Iris pigment epithelial cell (primary cell): ENCODE measurements around the gene PRPF18.

Experiments used
- DNase-seq: peaks from one replicate; pipeline ENCODE4 v3.0.0-alpha.2; 2011; ENCODE audit warnings: low read depth

Gene PRPF18

DNA sequence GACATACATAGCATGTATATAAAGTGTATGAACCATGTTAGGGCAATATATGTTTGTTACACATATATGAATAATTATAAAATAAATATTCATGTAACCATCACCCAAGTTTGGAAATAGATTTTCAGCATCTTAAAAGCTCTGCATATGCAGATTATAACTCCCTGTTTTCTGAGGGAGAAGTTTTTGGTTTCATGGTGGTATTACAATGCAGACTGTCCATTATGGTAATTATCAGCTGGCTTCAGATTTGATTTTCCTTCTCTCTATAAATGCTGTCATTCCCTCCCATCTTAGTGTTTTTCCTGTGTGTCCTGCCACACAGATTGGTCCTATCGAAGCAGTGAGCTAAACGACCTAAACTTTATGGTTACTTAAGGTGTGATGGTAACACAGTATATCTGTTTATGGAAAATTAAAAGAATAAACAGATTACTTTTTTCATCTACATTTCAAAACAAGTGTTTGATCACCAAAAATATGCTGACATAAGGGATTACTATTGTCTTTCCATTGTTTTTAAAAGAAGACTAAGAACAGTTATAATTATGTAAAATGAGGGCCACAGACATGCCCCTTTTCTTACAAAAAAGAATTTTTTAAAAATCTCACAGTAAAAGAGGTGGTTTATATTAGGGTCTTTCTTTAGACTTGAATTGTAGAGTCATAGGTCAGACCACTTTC lies 17.7 kb downstream of the PRPF18 start:
- DNase-seq, result no peak

DNA sequence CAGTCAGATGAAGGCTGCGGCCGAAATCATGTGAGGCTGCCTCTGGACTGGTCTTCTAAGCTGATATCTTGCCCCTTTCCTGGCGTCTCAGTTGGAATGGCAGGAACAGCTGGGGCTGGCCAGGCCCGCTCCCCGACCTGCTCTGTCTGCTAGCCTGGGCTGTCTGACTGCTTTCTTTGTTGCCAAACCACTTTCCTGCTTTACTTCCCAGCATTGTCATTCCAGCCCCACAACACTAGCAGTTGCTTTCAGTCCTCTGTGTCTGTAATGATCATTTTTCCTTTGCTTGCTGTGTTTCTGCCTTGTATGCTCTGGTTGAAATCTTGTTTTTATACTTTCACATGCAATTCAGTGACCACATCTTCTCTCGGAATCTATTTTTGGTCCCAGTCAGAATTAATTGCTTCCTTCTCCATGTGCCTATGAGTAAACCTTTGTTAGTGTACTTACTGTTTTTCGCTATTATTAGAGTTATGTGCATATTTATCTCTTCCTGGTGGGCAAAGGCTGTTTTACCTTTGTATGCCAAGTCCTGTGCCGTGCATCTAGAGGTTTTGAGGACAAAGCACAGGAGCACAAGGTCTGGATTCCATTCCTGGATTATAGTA lies 21.6 kb downstream of the PRPF18 start:
- DNase-seq, result no peak

DNA sequence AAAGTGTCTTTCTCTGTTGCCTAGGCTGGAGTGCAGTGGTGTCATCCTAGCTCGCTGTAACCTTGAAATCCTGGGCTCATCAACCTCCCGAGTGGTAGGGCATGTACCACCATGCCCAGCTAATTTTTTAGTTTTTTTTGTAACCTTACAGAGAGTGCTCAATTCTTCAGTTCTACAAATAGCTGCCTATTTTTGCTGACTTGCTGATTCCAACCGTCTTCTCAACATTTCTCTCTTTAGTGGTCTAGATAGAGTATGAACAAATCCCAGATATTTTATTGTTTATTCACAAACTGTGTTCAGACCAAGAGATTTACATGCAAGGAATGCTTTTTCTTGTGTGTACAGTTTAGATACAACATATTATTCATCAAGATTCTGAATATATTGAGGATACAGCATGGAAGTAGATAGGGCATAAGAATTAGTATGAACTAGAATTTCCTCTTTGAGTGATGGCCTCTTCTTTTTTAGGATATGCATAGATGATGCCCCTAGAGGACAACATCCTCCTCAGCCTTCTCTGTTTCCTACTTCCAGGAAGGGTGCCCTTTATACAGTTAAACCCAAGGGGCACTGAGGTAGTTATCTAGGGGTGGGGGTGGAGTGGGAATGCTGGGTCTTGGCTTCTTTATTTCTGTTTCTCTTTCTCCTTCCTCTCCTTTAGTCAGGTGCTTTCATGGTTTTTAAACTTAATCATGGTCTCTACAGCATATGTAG lies 26.0 kb downstream of the PRPF18 start:
- DNase-seq, result no peak

DNA sequence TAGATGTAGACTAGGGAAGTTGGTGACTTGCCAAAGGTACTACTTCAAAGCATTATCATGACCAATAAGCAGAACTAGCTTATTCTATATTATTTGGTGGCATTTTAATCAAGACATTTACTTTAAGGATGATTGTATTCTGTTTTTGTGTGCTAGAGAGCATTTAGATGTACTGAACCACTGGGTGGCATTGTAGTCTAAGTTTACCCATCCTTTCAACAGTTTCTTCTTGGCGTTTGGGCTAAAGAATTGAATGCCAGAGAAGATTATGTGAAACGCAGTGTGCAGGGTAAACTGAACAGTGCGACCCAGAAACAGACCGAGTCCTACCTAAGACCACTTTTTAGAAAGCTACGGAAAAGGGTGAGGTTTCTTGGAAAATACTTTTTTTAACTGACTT lies 26.8 kb downstream of the PRPF18 start:
- DNase-seq, result peak; percentile 55

DNA sequence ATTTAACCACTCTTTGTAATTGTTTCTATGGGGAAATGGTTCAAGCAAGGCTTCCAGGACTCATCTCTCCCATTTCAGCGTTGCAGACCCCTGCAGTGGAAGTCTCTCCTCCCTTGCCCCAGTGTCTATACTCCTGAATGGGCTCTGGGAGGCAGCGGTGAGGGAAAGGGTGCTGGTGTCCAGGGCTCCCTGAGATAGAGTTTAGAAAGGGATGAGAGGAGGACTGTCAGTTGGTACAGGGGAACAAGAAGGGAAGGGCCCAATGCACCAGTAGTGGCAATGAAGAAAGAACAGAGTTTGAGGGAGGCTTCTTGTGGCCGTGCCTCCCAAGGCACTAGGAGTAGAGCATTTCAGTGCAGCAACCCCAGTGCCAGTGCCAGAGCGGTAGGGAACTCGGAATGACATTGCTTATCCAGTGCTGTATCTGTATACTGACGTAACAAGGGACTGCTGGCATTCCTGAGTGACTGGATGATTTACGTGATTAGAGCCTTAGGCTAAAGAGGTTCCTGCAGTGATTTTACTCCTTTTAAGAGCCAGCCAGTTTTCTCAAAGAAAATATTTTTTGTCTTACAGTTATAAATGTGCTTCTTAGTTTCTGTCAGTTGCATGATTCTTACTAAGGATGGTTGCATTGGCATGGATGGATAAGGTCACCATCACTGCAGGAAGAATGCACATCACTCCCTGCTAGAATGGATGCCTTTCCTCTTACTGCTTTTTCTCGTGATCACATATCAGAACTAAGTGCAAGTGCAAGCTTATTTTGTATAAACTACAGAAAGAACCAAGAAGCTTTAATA lies 28.0 kb downstream of the PRPF18 start:
- DNase-seq, result peak; percentile 56

DNA sequence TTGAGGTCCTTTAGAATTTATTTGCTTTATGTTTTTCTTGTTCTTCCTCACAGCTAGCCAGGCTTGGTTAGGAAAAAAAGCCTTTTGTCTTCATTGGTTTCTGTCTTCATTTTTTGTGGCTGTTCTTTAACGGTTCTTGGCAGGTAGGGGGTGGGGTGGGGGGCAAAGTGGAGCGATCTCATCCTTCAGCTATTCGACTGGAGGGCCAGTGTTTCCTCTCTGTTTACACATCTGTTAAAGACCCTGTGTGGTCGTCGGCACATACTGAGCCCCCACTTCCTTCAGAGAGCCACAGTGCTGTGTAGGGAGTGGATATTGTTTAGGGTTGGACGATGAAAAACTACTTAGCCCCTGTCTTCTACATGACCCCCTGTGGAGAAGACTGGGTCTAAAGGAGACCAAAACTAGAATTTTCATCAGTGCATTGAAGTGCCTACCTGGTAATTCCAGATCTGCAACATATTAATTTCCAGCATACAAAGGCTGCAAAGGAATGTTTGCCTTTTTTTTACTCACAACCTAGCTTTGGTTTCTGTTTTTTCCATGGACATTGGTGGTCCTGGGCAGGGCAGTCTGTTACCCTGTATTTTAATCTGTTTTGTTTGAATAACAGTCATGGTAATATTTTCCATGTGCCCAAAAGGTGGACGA lies 29.0 kb downstream of the PRPF18 start:
- no peak for DNase-seq

DNA sequence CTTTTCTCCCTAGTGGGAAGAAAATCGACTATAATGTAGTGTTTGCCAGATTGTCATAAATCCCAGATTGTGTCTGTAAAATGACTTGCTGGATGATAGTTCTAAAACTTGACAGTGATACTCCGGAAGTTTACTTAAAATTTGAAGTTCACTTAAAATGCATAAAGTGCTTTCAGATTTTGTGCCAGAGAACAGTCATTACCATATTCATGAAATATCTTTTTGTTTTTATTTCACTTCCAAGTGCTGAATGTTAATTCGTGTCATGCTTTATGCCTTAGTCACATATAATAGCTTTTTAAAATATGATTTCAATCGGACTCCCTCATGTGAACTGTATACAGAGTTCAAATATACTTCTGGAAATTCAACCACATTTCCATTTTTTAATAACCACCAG lies 30.4 kb downstream of the PRPF18 start:
- DNase-seq, result no peak

DNA sequence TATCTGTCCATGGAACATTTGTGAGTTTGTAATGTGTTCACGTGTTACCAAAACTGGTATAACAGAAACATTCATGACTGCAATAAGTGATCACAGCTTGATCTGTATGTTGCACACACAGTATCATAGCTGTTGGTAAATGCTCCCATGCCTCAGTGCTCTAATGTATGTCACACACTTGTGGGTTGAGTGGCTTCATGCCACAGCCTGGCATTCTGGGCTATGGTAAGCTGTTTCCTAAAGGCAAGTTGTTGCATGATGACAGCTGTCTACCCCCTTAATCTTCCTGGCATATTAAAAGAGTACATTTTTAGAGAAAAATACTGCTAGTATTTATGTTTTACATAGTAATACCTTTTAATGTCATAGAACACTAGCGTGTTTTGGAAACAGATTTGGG lies 35.2 kb downstream of the PRPF18 start:
- DNase-seq, result no peak

DNA sequence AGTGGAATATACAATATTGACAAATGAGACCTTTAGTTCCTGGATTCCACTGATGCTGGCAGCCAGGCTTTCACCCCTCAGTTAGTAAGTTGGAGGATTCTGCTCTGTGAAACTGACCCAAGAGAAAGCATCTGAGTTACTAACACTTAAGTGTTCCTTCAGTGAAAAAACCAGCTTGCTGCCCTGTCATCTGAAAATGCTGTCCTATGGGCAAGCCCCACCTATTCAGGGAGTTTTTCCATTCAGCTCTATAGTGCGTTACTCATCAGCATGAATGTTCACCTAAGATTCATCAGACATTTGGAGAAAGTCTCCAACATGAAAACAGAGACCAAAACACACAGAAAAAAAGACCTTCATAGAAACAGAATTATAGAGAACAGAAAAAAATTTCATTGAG lies 37.9 kb downstream of the PRPF18 start:
- DNase-seq, result peak; percentile 9

DNA sequence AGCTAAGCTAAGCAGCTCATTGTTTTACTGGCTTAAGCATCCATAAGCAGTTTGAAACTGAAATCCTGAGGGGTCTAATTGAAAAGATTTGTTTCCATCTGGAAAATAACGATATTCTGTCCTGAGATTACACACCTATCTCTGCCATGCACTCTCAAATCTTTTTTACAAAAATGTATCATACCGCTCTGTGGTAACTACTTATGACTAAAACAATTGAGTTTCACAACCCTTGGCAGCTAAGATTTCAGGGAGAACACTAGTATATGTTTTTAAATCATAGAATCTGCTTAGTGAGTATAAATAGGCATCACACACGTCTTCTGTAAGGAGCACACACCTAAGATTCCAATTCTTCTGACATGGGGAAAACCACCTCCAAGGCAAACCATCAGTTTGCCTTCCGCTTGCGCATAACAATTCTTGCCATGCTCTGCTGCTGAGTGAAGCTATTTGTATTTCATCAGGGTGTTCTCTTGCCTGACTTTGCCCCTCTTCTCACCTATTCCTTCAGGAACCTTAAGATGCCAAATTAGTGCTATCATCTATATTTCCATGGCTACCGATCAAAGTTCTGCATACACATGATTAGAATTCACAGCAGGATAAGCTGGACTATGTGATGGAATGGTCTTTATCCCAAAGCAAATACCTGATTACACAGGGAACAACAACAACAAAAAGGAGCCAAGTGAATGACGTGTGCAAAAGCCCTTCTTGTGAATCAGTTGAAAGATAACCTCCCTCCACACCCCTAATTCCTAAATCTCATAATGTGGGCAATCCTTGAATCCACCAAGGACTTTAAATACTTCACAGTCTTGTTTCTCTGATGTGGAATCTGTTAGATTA lies 40.9 kb downstream of the PRPF18 start:
- peak; percentile 38 for DNase-seq

DNA sequence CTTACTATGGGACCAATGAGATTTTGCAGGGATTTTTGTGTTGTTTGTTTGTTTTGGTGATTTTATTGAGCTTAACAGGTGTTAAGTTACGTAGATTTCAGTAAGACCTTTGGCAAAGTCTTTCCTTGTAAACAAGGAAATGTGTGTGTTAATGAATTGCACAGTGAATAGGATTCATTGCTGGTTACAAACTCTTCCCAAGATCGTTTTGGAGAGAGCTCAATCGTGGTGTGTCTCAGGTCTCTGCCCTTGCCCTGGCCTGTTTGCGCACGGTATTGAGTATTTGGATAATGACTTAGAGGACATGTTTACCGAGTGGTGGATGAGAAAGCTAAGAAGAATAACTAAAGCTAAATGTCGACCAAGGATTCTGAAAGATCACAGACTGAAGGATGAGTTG lies 41.9 kb downstream of the PRPF18 start:
- DNase-seq, result no peak

DNA sequence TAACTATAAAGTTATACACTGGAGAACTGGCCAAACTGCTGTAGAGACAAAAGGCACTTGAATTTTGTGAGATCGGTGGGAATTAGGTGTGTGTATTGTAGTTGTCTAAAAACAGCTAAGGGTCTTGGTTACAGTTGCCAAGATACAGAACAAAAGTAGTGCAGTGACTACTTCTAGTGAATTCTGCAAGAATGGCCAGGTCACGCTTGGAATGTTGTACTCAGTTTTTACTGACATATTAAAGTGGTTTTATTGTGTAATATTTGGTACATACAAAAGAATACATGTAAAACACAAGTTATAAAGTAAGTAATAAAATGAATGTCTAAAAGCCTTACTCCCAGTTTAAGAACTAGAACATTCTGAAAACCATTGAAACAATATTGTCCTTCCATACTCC lies 42.4 kb downstream of the PRPF18 start:
- peak; percentile 9 for DNase-seq

DNA sequence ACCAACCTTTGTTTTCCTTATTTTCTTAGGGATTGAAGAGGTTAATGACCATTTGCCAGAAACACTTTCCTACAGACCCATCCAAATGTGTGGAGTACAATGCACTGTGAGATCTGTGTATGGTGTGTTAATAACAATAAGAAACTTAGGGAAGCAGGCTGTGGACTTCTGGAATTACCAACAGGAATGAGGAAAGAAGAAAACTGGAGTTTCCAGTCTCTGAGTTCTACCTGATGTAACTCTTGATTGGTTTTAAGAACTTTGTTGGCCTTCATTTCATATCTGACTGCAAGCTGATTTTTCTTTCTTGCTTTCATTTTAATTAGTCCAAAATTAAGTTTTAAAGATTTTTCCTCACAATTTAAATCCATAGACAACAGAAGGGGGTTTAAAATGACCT lies 43.5 kb downstream of the PRPF18 start:
- DNase-seq, result no peak

DNA sequence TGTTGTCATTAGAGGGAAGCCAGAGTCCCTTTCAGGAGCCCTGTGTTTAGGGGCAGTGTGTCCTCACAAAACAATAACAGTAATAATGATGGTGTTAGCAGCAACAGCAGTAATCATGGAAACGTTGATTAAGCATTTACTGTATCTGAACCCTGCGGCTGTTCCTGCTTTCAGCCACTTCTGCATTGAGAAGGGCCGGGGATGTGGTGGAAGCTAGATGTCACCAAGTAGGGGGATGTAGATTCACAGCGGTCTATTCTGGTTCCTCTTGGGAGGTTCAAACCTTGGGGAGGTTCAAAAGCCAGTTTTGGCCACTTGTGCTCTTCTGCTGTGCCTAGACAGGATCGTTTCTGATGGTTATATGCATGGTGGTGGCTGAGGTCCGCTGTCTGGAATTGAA lies 44.8 kb downstream of the PRPF18 start:
- DNase-seq, result no peak

DNA sequence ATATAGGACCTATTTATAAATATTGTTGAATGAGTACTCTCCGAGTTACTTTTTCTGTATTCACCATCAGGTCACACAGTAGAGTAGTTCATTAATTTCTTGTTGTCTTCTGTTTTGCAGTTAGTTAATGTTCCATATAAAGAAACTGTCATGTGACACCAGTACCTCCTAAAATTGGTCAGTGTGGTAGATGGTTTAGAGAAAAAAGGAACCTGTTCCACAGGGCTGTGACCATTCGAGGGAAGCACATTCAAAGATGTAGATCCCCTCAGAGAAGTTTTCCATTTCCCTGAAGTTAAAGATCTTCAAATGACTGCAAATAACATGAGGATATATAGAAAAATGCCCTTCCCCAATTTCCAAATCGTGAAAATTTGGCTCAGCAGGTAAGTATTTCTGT lies 45.7 kb downstream of the PRPF18 start:
- DNase-seq, result no peak

DNA sequence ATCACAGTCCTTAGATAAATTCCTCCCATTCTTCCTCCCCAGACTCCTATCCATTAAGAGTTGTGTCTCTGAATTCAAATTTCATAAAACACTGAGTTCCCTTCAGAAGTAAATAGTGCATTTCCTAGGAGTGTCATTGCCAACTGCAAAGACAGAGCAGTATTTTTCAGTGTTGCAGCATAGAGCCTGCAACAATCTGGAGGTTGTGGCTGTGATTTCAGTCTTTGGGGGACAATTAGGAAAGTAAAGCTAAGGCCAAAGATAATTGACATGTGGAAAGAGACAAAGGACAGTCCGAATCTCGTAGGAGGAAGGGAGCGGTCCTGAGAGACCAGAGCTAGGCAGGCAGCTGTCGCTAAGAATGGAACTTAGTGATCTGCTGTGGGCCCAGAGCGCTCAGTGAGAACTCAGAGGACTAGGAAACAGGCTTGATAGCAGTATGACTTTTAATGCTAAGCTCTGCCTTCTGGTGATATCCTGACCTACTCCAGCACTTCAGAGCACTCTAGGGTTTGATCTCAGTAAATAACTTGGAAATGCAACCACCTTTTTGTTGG lies 46.2 kb downstream of the PRPF18 start:
- no peak for DNase-seq

DNA sequence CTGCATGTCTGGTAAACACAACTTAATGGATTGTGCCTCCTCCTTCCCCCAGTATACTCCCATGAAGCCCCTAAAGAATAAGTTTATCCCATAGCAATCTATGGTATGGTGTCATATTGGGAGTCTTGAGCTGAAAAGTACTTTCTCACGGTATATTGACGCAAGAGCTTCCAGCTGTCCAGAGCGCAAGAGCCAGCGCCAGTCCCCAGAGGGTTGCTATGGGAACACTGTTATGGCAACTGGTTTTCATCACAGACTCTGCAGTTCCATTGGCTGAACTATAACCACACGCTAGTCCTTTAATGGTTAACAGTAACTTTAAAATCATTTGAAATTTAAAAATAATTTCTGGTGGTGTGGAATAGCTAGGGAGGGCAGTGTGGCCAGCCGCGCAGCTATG lies 46.9 kb downstream of the PRPF18 start:
- DNase-seq, result peak; percentile 88

DNA sequence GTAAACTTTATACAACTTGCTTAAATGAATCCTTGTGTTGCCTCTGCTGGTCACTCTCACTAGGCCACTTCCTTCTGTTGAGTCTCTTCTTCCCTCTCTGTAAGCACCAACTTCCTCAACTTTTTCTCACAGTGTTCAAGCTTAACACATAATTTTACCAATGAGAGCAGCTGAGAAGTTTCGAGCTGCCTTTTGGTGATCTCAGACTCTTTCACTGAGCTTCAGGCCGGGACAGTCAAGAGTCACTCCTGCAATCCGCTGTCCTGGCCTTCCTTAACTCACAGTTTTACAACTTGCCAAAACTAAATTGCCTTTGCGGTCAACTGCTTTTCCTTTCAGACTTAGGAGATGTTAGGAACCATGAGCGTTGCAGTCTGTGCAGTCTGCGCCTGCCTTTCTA lies 47.4 kb downstream of the PRPF18 start:
- DNase-seq, result no peak

DNA sequence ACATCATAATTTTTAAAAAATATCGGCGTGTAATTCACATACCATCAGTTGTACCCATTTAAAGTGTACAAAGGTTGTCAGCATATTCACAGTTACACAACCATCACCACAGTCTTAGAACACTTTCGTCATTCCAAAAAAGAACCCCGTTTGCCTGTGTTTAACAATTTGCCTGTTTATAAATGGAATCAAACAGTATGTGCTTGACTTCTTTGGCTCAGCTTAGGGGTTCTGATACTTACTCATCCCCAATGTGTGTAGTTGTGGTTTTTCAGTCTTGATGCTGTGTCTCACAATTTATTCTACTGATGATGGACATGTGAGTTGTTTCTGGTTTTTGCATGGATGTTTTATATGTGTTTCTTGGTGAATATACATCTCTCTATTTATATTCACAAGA lies 50.0 kb downstream of the PRPF18 start:
- peak; percentile 51 for DNase-seq

DNA sequence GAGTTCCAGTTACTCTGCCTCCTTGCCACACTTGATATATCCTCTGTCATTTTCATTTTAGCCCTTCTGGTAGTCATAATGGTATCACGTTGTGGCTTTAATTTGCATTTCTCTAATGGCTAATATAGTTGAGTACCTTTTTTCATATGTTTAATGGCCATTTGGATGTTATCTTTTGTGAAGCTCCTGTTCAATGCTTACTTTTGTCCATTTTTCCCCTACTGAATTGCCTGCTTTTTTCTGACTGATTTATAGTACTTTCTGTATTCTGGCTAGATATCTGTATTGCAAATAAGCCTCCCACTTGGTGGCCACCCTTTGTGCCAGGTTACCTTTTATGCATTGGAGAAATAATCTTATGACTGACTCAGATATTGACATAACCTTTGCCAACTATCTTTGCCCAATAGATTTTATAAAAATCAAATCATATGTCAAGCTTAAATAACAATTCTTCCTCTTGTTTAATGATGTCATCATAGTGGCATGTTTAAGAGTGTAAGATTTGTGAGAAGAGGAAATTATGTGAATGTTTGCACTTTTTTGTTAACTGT lies 50.6 kb downstream of the PRPF18 start:
- peak; percentile 25 for DNase-seq

DNA sequence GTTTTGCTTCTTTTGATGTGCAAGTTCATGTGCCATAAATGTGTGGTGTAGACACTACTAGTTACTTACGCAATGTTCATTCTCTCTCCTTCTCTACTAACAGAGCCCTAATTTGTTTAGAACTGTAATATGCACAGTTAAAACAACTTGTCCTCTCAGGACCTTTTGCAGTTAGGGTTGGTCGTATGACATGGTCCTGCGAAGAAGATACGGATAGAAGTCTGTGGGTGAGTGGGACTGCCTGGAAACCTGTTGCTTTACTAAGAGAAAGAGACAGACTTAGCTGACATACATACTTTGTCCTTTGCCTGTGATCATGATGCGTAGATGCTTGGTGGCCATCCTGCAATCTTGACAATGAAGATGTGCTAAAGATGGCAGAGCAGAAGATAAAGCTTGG lies 51.1 kb downstream of the PRPF18 start:
- DNase-seq, result no peak
